GM12891 (cell line): ENCODE results near the gene TSHB.

Experiments
- DNase-seq: peaks from one replicate; pipeline ENCODE4 v3.0.0; 2011; ENCODE audit warnings: low spot score; ENCODE audit not compliant: insufficient read length
- FAIRE-seq: peaks from 2 replicates; lab custom pipeline; 2011; peaks lifted over from hg19 to GRCh38; lab: Jason Lieb, UNC
- PAX5 ChIP-seq: IDR thresholded peaks from 2 replicates; pipeline ENCODE4 v1.6.1; 2011; ENCODE audit warnings: low read length, moderate library complexity, mild to moderate bottlenecking; ENCODE audit not compliant: insufficient read depth, severe bottlenecking
- POLR2A ChIP-seq: IDR thresholded peaks from 2 replicates; pipeline ENCODE4 v1.6.1; 2011; ENCODE audit warnings: low read depth, low read length, control low read depth
- POLR2AphosphoS5 ChIP-seq: IDR thresholded peaks from 2 replicates; pipeline ENCODE4 v1.6.1; 2011; ENCODE audit warnings: low read depth, low read length, control low read depth
- POU2F2 ChIP-seq: IDR thresholded peaks from 2 replicates; pipeline ENCODE4 v1.6.1; 2011; ENCODE audit warnings: low read depth, mild to moderate bottlenecking, control low read depth, low read length, moderate library complexity
- SPI1 ChIP-seq: IDR thresholded peaks from 2 replicates; pipeline ENCODE4 v1.6.1; 2011; ENCODE audit warnings: low read depth, low read length, control low read depth
- TAF1 ChIP-seq: IDR thresholded peaks from 2 replicates; pipeline ENCODE4 v1.6.1; 2011; ENCODE audit warnings: low read depth, low read length, control low read depth

Gene TSHB

GRCh38 chr1:115023593-115023992 is 6.0 kb upstream of the TSHB start:
- DNase-seq (no peak), FAIRE-seq (no peak)
- TF ChIP-seq PAX5 (no peak), POU2F2 (no peak), POLR2AphosphoS5 (no peak), TAF1 (no peak), POLR2A (no peak), SPI1 (no peak)

GRCh38 chr1:115031595-115031994 is 2.0 kb downstream of the TSHB start:
- TF ChIP-seq POU2F2 (no peak), TAF1 (no peak), PAX5 (no peak), POLR2AphosphoS5 (no peak), SPI1 (no peak), POLR2A (no peak)
- DNase-seq, result no peak
- no peak for FAIRE-seq

GRCh38 chr1:115035652-115036051 is 6.0 kb downstream of the TSHB start:
- DNase-seq (no peak), FAIRE-seq (no peak)
- no peak for TF ChIP-seq TAF1
- no peak for TF ChIP-seq POLR2AphosphoS5
- no peak for TF ChIP-seq POLR2A
- TF ChIP-seq PAX5, result no peak
- no peak for TF ChIP-seq POU2F2
- no peak for TF ChIP-seq SPI1

GRCh38 chr1:115036814-115037507 is 7.3 kb downstream of the TSHB start:
- FAIRE-seq (no peak), DNase-seq (no peak)
- TF ChIP-seq POLR2A (no peak), SPI1 (no peak), PAX5 (no peak), POU2F2 (no peak), POLR2AphosphoS5 (no peak), TAF1 (no peak)

GRCh38 chr1:115040501-115040900 is 10.9 kb downstream of the TSHB start:
- DNase-seq, result no peak
- TF ChIP-seq PAX5, result no peak
- TF ChIP-seq POU2F2, result no peak
- no peak for TF ChIP-seq POLR2AphosphoS5
- no peak for TF ChIP-seq POLR2A
- TF ChIP-seq TAF1, result no peak
- TF ChIP-seq SPI1, result no peak
- FAIRE-seq, result no peak

GRCh38 chr1:115041654-115042053 is 12.0 kb downstream of the TSHB start:
- no peak for DNase-seq
- no peak for FAIRE-seq
- TF ChIP-seq POU2F2, result no peak

GRCh38 chr1:115046751-115047150 is 17.1 kb downstream of the TSHB start:
- no peak for FAIRE-seq
- no peak for DNase-seq
- TF ChIP-seq PAX5 (no peak), POLR2AphosphoS5 (no peak), POLR2A (no peak), SPI1 (no peak), TAF1 (no peak), POU2F2 (no peak)

GRCh38 chr1:115051850-115052249 is 22.2 kb downstream of the TSHB start:
- DNase-seq (no peak), FAIRE-seq (no peak)
- TF ChIP-seq POLR2A, result no peak

- peak; percentile 22 for DNase-seq
- TF ChIP-seq PAX5, result no peak
- no peak for TF ChIP-seq POLR2A
- no peak for TF ChIP-seq SPI1
- no peak for TF ChIP-seq TAF1
- no peak for TF ChIP-seq POU2F2
- TF ChIP-seq POLR2AphosphoS5, result no peak
- peak; percentile 88 for FAIRE-seq
Measured at GRCh38 chr1:115052454-115053083, 22.9 kb downstream of the TSHB start.

- no peak for DNase-seq
- TF ChIP-seq TAF1 (no peak), SPI1 (no peak), PAX5 (no peak), POU2F2 (no peak), POLR2AphosphoS5 (no peak), POLR2A (no peak)
- no peak for FAIRE-seq
Measured at GRCh38 chr1:115056395-115056798, 26.8 kb downstream of the TSHB start.
